Measurements from ENCODE around the gene RDH8. TPM values are rescaled to one million over a fixed set of nuclear protein-coding genes. Genes with fewer than 3 reads are reported as not detected.

The RDH8 gene
- total and polyA plus RNA-seq, 2 of the 4 experiments (the other 2 are of a cell fraction): 0.18 TPM; not detected in 1

- no peak overlapping the region for H3K23ac ChIP-seq (ENCODE audit: low read depth, low read length)
- dilution Hi-C loops (cut with HindIII; ENCODE audit: low sequenced_read_pairs, unreplicated experiment) (no loop called here), in situ Hi-C loops (cut with MboI; ENCODE audit: low sequenced_read_pairs) (no loop called here), intact Hi-C loops (cut with micrococcal nuclease) (no loop called here)
- H2BK20ac ChIP-seq (ENCODE audit: low read depth, low read length): no peak overlapping the region
- H3K9ac ChIP-seq (ENCODE audit: low read depth, low read length): no peak overlapping the region
- H4K91ac ChIP-seq (ENCODE audit: insufficient read depth, low read depth, low read length): no peak overlapping the region
- H3K9me1 ChIP-seq (ENCODE audit: insufficient read depth, low read length): peaks cover 1% of the 10 kb centered on the region; the same call in 1 of the 2 replicates
- no peak overlapping the region for H2AFZ ChIP-seq (replicated peaks; ENCODE audit: low read length, poor library complexity)
- no peak overlapping the region for H2AK9ac ChIP-seq (replicated peaks; ENCODE audit: low read depth, low read length, poor library complexity)
- H3K4me1 ChIP-seq (ENCODE audit: control insufficient read depth, insufficient read depth, low read length): peaks cover 6% of the 10 kb centered on the region
- CTCF ChIA-PET: interaction anchor here (0.6 to 3.2 kb wide), 3 partner anchors 10 to 29 kb away, joined by 4 to 10 read pairs (median 4); no protein-coding TSS in a partner anchor
- H3K36me3 ChIP-seq (ENCODE audit: control insufficient read depth, insufficient read depth, low read length): no peaks in the 10 kb centered on the region; the same call in 1 of the 2 replicates
- no peak overlapping the region for H2BK5ac ChIP-seq (ENCODE audit: low read depth, low read length, poor library complexity, severe bottlenecking)
- no peak overlapping the region for H3K27ac ChIP-seq (ENCODE audit: insufficient read depth, low read length)
- no peak overlapping the region for H4K5ac ChIP-seq (ENCODE audit: low read depth, low read length)
- no peak overlapping the region for H2BK15ac ChIP-seq (ENCODE audit: low read depth, low read length)
- ATAC-seq (ENCODE audit: low read depth): peak; percentile 32; the same call in 1 of the 2 replicates
- H4K20me1 ChIP-seq (ENCODE audit: insufficient read depth, low read length): no peaks in the 10 kb centered on the region
- H2AK5ac ChIP-seq (ENCODE audit: low read depth, low read length): no peak overlapping the region
- H3K79me1 ChIP-seq (ENCODE audit: low read depth in 1 of 2, low read length in 2 of 2): no peaks in the 10 kb centered on the region
- H3K14ac ChIP-seq (replicated peaks; ENCODE audit: low read depth, low read length): no peak overlapping the region
- H3K4ac ChIP-seq (ENCODE audit: low read depth, low read length): no peak overlapping the region
- no TSS peak for BruUV-seq (replicated peaks)
- H3K27me3 ChIP-seq (ENCODE audit: control insufficient read depth, insufficient read depth, low read length): no peaks in the 10 kb centered on the region
- peak; percentile 29 for DNase-seq
- H2BK120ac ChIP-seq (ENCODE audit: low read depth, low read length): no peak overlapping the region
- no peak overlapping the region for H3K56ac ChIP-seq (ENCODE audit: extremely low read depth, insufficient read depth, low read length)
- H3K4me3 ChIP-seq (ENCODE audit: insufficient read depth, low read depth, low read length): no peak overlapping the region
- H4K8ac ChIP-seq (ENCODE audit: low read depth in 2 of 2, low read length in 2 of 2): no peak overlapping the region
- POLR2A ChIA-PET (ENCODE audit: unreplicated experiment): interaction anchor here (0.6 to 0.7 kb wide), 2 partner anchors 11 to 109 kb away, joined by 3 to 4 read pairs; no protein-coding TSS in a partner anchor
- H3K18ac ChIP-seq (ENCODE audit: low read depth, low read length): no peak overlapping the region; the same call in 1 of the 2 replicates
- no peaks in the 10 kb centered on the region for H3K9me3 ChIP-seq (ENCODE audit: control insufficient read depth, insufficient read depth, low read length)
- TF ChIP-seq RFX5 (IDR thresholded peaks at IDR 0.05; ENCODE audit: low read depth, low read length): no peak
- 59% methylated on average over 6 of the region's 8 CpGs; no CpG with 5 or more reads in 1 of the 2 experiments for WGBS, 2 experiments (ENCODE audit: extremely low coverage in 2 of 2, insufficient read length in 1 of 2)
- no peak overlapping the region for H3K4me2 ChIP-seq (ENCODE audit: low read depth, low read length)
These were observed 26.4 kb upstream of the RDH8 start for GRCh38 chr19:9986787-9987281.
